HG03558 (cell line): ENCODE measurements around the gene GRB2.
A peak's percentile ranks its signal among the peaks of the same experiment; 100 is the strongest.
"Not testable (repeated sequence)": the region's sequence is repeated elsewhere in the genome, so short reads cannot be mapped to it uniquely, and the experiment has no call there.

Experiments used
- ATAC-seq: cut with Tn5 transposase; IDR thresholded peaks from one replicate; pipeline ENCODE4 v1.9.1; 2021; ENCODE audit warnings: moderate number of reproducible peaks; ENCODE audit not compliant: unreplicated experiment; ENCODE audit errors: extremely low read depth

Gene GRB2

GRCh38 chr17:75325827-75326225 is 79.7 kb downstream of the GRB2 start:
- no peak for ATAC-seq

- ATAC-seq: no peak
Measured at GRCh38 chr17:75325348-75325747, 80.1 kb downstream of the GRB2 start.

- ATAC-seq: no peak
Measured at GRCh38 chr17:75321506-75321905, 84.0 kb downstream of the GRB2 start.

GRCh38 chr17:75319904-75320691 is 85.4 kb downstream of the GRB2 start:
- no peak for ATAC-seq

GRCh38 chr17:75318615-75319222 is 86.8 kb downstream of the GRB2 start:
- no peak for ATAC-seq

GRCh38 chr17:75318211-75318610 is 87.3 kb downstream of the GRB2 start:
- no peak for ATAC-seq

GRCh38 chr17:75317671-75318070 is 87.8 kb downstream of the GRB2 start:
- ATAC-seq: no peak

GRCh38 chr17:75316253-75316652 is 89.2 kb downstream of the GRB2 start:
- ATAC-seq: no peak

GRCh38 chr17:75315541-75316243 is 89.8 kb downstream of the GRB2 start:
- no peak for ATAC-seq

GRCh38 chr17:75313941-75314551 is 91.4 kb downstream of the GRB2 start:
- no peak for ATAC-seq

- ATAC-seq: no peak
Measured at GRCh38 chr17:75308732-75309629, 96.5 kb downstream of the GRB2 start.

- ATAC-seq: no peak
Measured at GRCh38 chr17:75307957-75308731, 97.3 kb downstream of the GRB2 start.

GRCh38 chr17:75301502-75302206 is 103.8 kb downstream of the GRB2 start:
- no peak for ATAC-seq

- ATAC-seq: no peak
Measured at GRCh38 chr17:75301049-75301448, 104.4 kb downstream of the GRB2 start.

GRCh38 chr17:75300280-75300679 is 105.2 kb downstream of the GRB2 start:
- no peak for ATAC-seq

GRCh38 chr17:75295201-75296158 is 110.0 kb downstream of the GRB2 start:
- peak; percentile 44 for ATAC-seq

GRCh38 chr17:75292810-75293448 is 112.5 kb downstream of the GRB2 start:
- not testable (repeated sequence) for ATAC-seq
